Lower lobe of right lung (tissue), 2 donors: ENCODE measurements around the gene BICC1. TPM values are rescaled to one million over a fixed set of nuclear protein-coding genes. Genes with fewer than 3 reads are reported as not detected.

ENCODE experiments used
- ATAC-seq, 2 donors: fragments of 200-7000 bp; cut with Tn5 transposase; one replicate each; pipeline ENCODE4 v1.9.1; 2020 to 2022; ENCODE audit warnings: mild to moderate bottlenecking in 2 of 2, moderate library complexity in 2 of 2
- DNase-seq: peaks from one replicate; pipeline ENCODE4 v3.0.0-alpha.2; 2020
- H3K27ac ChIP-seq: fragments of 200-600 bp; one replicate; pipeline ENCODE4 v1.8.0; 2022
- H3K27me3 ChIP-seq: fragments of 200-600 bp; one replicate; pipeline ENCODE4 v1.8.0; 2022; ENCODE audit warnings: low read depth
- H3K36me3 ChIP-seq: fragments of 200-600 bp; one replicate; pipeline ENCODE4 v1.8.0; 2022; ENCODE audit warnings: mild to moderate bottlenecking
- H3K4me1 ChIP-seq: fragments of 200-600 bp; one replicate; pipeline ENCODE4 v1.8.0; 2022
- H3K4me3 ChIP-seq: fragments of 200-600 bp; one replicate; pipeline ENCODE4 v1.8.0; 2022; ENCODE audit warnings: mild to moderate bottlenecking
- H3K9me3 ChIP-seq: fragments of 200-600 bp; one replicate; pipeline ENCODE4 v1.8.0; 2022
- intact Hi-C: fragments of 100-400 bp; cut with DNase I; formaldehyde crosslinking; loops from one replicate; pipeline ENCODE4 v1.11.0; 2022
- total RNA-seq: library from RNA; stranded (reverse); fragmentation: NEBNext Ultra II Directional; extraction: Animal tissue kit (Norgen Biotek cat#: 25700); gene quantifications from one replicate; pipeline ENCODE4 v1.2.1, GENCODE V29; 2021
- TF ChIP-seq, protein P1 (sequence below): fragments of 200-600 bp; IDR thresholded peaks from one replicate; pipeline ENCODE4 v1.8.0; 2022; ENCODE audit warnings: antibody characterized with exemption, mild to moderate bottlenecking
- donor health status: DM: no; HTN: yes; CAD: no; lungs with severe emphysema.

The BICC1 gene
- total RNA-seq, 1 donor from 2014 or later: 11.0 TPM

DNA sequence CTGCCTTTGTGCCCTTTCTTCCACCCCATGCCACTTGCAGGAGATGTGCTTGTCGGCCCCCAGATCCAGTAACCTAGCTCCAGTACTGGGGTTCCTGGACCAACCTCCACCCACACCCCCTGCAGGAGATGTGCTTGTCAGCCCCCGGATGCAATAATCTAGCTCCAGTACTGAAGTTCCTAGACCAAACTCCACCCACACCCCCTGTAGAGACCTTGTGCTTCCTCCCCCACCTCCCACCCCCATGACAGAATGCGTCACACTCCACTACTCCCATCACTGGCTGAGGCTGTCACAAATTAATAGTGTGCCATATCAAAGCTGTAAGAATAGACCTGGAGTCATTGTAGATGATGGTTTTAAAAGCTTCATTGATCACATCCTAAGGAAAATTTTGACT lies 185.0 kb downstream of the BICC1 start:
- intact Hi-C loops: no loop called here
- TF ChIP-seq, protein P1, sequence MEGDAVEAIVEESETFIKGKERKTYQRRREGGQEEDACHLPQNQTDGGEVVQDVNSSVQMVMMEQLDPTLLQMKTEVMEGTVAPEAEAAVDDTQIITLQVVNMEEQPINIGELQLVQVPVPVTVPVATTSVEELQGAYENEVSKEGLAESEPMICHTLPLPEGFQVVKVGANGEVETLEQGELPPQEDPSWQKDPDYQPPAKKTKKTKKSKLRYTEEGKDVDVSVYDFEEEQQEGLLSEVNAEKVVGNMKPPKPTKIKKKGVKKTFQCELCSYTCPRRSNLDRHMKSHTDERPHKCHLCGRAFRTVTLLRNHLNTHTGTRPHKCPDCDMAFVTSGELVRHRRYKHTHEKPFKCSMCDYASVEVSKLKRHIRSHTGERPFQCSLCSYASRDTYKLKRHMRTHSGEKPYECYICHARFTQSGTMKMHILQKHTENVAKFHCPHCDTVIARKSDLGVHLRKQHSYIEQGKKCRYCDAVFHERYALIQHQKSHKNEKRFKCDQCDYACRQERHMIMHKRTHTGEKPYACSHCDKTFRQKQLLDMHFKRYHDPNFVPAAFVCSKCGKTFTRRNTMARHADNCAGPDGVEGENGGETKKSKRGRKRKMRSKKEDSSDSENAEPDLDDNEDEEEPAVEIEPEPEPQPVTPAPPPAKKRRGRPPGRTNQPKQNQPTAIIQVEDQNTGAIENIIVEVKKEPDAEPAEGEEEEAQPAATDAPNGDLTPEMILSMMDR: no peak
- Histone ChIP-seq H3K27ac (no peak overlapping the region), H3K27me3 (no peaks in the 10 kb centered on the region), H3K36me3 (no peaks in the 10 kb centered on the region), H3K4me1 (no peaks in the 10 kb centered on the region), H3K9me3 (no peaks in the 10 kb centered on the region), H3K4me3 (no peak overlapping the region)
- DNase-seq: no peak
- ATAC-seq: no peak

DNA sequence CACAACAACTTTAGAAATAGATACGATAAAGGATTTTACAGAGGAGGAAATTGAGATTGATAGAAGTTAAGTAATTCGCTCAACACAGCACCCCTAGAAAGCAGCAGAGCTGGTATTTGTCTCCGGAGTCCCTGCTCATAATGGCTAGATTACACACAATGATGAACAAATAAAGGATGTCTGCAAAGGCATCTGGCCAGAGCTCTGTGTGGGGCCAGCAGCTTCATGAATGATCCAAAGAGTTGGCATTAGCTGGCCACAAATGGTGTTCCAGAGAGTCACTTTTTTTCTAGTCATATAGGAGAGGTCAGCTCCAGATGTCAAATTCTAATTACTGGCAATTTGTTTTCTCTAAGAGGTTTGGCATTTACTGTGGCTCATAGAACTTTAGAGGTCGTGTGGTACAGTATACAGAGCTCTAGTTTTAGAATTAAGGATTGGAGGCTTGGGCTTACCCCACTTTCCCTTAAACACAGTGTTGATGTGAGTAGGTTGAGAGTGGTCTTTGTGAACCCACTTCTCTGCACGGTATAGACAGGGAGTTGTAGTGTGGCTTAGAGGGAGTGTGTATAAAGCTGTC lies 186.2 kb downstream of the BICC1 start:
- H3K27me3 ChIP-seq: no peaks in the 10 kb centered on the region
- no peak for ATAC-seq
- no peaks in the 10 kb centered on the region for H3K36me3 ChIP-seq
- intact Hi-C loops: no loop called here
- no peaks in the 10 kb centered on the region for H3K4me1 ChIP-seq
- H3K27ac ChIP-seq: no peak overlapping the region
- no peak overlapping the region for H3K4me3 ChIP-seq
- H3K9me3 ChIP-seq: no peaks in the 10 kb centered on the region
- TF ChIP-seq, protein P1: no peak
- DNase-seq: no peak

DNA sequence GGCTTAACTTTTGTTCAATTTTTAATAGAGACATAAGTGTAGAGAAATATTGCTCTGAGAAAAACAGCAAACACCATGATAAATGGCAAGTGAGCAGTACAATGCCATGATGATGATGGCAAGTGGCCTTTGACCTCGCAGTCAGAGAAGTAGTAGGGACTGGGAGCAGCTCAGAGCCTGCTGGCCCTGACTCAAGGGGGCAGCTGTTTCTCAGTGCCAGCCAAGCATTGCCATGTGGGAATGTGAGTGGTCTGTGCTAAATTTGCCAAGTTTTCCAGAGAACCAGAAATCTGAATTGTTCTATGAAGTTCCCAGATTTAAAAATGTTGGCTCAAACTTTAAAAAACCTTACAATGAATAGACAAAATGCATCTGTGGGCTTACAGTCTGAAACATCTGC lies 187.9 kb downstream of the BICC1 start:
- intact Hi-C loops: no loop called here
- no peak for ATAC-seq
- H3K27ac ChIP-seq: no peak overlapping the region

DNA sequence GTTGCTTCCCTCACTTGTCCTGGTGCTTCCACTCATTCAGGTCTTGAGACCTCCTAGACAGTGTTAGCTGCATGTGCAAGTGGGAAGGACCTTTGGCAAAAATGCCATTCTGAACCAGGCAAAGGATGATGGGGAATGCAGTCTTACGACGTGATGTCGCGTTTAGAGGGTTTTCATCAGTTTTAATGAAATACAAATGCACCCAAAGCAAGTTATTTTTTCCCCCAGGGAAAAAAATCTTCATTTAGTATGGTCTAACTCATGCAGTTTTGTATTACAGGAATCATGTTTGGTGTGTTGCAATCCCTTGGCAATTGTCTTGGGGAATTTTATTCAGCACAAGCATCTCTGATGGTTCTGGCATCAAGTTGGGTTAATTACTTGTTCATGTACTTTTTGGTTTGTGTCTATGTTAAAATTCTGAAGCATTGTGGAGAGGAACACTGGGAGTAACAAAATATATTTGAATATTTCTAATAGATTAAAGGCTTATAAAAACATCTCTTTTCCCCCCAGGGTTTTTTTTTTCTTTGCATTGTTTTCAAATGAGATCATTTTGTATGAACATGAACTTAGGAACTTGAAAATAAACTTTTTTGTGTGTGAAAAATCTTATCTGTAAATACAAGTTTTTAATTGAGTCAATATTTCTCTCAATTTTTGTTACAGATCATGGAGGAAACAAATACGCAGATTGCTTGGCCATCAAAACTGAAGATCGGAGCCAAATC lies 188.9 kb downstream of the BICC1 start:
- no peaks in the 10 kb centered on the region for H3K36me3 ChIP-seq
- no peaks in the 10 kb centered on the region for H3K4me1 ChIP-seq
- DNase-seq: no peak
- TF ChIP-seq, protein P1: no peak
- H3K9me3 ChIP-seq: no peaks in the 10 kb centered on the region
- no peak for ATAC-seq
- H3K27me3 ChIP-seq: no peaks in the 10 kb centered on the region
- H3K4me3 ChIP-seq: no peak overlapping the region
- intact Hi-C loops: no loop called here
- H3K27ac ChIP-seq: no peak overlapping the region

More for the DNA sequence above, 187.9 kb downstream of the BICC1 start:
- Histone ChIP-seq H3K36me3 (no peaks in the 10 kb centered on the region), H3K4me1 (no peaks in the 10 kb centered on the region), H3K4me3 (no peak overlapping the region), H3K9me3 (no peaks in the 10 kb centered on the region), H3K27me3 (no peaks in the 10 kb centered on the region)
- TF ChIP-seq, protein P1: no peak
- DNase-seq: no peak

DNA sequence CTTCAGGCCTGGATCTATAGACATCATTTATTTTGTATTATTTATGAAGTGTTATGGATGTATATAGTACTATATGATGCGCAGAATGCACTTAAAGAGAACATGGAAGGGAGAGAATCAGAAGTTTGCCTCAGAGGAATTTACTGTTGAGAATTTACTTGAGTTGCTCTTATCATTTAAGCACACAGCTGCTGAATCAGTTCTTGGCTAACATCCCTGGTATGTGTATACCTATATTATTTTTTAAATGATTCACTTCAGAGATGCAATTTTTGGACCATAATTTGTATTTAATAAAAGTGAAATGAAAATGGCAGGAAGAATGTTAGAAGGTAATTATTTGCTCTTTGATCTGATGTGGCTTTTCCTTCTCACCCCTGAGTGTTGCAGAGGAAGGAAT lies 191.6 kb downstream of the BICC1 start:
- TF ChIP-seq, protein P1: no peak
- Histone ChIP-seq H3K4me3 (no peak overlapping the region), H3K9me3 (no peaks in the 10 kb centered on the region), H3K27ac (no peak overlapping the region), H3K27me3 (no peaks in the 10 kb centered on the region), H3K36me3 (no peaks in the 10 kb centered on the region), H3K4me1 (no peaks in the 10 kb centered on the region)
- intact Hi-C loops: no loop called here
- DNase-seq (no peak), ATAC-seq (no peak)
